HG02938 (cell line): ENCODE measurements around the gene BAZ1B.
"Not testable (repeated sequence)": the region's sequence is repeated elsewhere in the genome, so short reads cannot be mapped to it uniquely, and the experiment has no call there.

Source experiments
- ATAC-seq: cut with Tn5 transposase; IDR thresholded peaks from one replicate; pipeline ENCODE4 v1.9.1; 2021; ENCODE audit warnings: mild to moderate bottlenecking, moderate library complexity; ENCODE audit not compliant: unreplicated experiment

BAZ1B gene

GRCh38 chr7:73504920-73505319, 17.2 kb downstream of the BAZ1B start:
- no peak for ATAC-seq

- ATAC-seq: no peak
These were observed 18.1 kb downstream of the BAZ1B start for GRCh38 chr7:73504017-73504416.

GRCh38 chr7:73503229-73503628, 18.9 kb downstream of the BAZ1B start:
- no peak for ATAC-seq

- no peak for ATAC-seq
These were observed 25.5 kb downstream of the BAZ1B start for GRCh38 chr7:73496626-73497025.

GRCh38 chr7:73495507-73495906, 26.6 kb downstream of the BAZ1B start:
- not testable (repeated sequence) for ATAC-seq

- ATAC-seq: no peak
These were observed 32.1 kb downstream of the BAZ1B start for GRCh38 chr7:73489976-73490375.

- ATAC-seq: no peak
These were observed 34.6 kb downstream of the BAZ1B start for GRCh38 chr7:73487486-73487885.

GRCh38 chr7:73483171-73483570, 38.9 kb downstream of the BAZ1B start:
- no peak for ATAC-seq

- ATAC-seq: no peak
These were observed 39.3 kb downstream of the BAZ1B start for GRCh38 chr7:73482746-73483145.

- ATAC-seq: not testable (repeated sequence)
These were observed 40.6 kb downstream of the BAZ1B start for GRCh38 chr7:73481521-73481920.

GRCh38 chr7:73478549-73478948, 43.5 kb downstream of the BAZ1B start:
- ATAC-seq: no peak

- ATAC-seq: no peak
These were observed 44.7 kb downstream of the BAZ1B start for GRCh38 chr7:73477376-73477775.

- no peak for ATAC-seq
These were observed 51.9 kb downstream of the BAZ1B start for GRCh38 chr7:73470208-73470607.

- ATAC-seq: not testable (repeated sequence)
These were observed 55.0 kb downstream of the BAZ1B start for GRCh38 chr7:73467046-73467445.

- no peak for ATAC-seq
These were observed 56.0 kb downstream of the BAZ1B start for GRCh38 chr7:73466112-73466511.

GRCh38 chr7:73463966-73464365, 58.1 kb downstream of the BAZ1B start:
- no peak for ATAC-seq

- ATAC-seq: no peak
These were observed 58.8 kb downstream of the BAZ1B start for GRCh38 chr7:73463260-73463659.

- ATAC-seq: no peak
These were observed 60.3 kb downstream of the BAZ1B start for GRCh38 chr7:73461782-73462285.

GRCh38 chr7:73454424-73454823, 67.7 kb downstream of the BAZ1B start:
- no peak for ATAC-seq

GRCh38 chr7:73452999-73453635, 69.0 kb downstream of the BAZ1B start:
- no peak for ATAC-seq

GRCh38 chr7:73451780-73452398, 70.2 kb downstream of the BAZ1B start:
- ATAC-seq: no peak

GRCh38 chr7:73449422-73449821, 72.7 kb downstream of the BAZ1B start:
- ATAC-seq: no peak

GRCh38 chr7:73448609-73449008, 73.5 kb downstream of the BAZ1B start:
- no peak for ATAC-seq
